Smooth muscle cell (in vitro differentiated cells): ENCODE data around the gene LRP5. TPM values are rescaled to one million over a fixed set of nuclear protein-coding genes. Genes with fewer than 3 reads are reported as not detected.

Source experiments
- DNase-seq: peaks from one replicate; lab custom pipeline; 2025; ENCODE audit not compliant: unreplicated experiment; lab: John Stamatoyannopoulos, UW
- H2AFZ ChIP-seq: fragments of 200-600 bp; sonication (generic); 2 replicates; pipeline ENCODE4 v1.6.0; 2016; ENCODE audit warnings: antibody characterized with exemption, low read depth, mild to moderate bottlenecking
- H3F3A ChIP-seq: fragments of 200-600 bp; sonication (generic); 2 replicates; pipeline ENCODE4 v1.6.0; 2017; ENCODE audit warnings: antibody characterized with exemption, low read depth
- H3K27ac ChIP-seq: fragments of 200-600 bp; sonication (generic); 2 replicates; pipeline ENCODE4 v1.5.1; 2016; ENCODE audit warnings: low read depth, mild to moderate bottlenecking
- H3K27me3 ChIP-seq: fragments of 200-600 bp; sonication (generic); 2 replicates; pipeline ENCODE4 v1.6.1; 2016; ENCODE audit warnings: low read depth, mild to moderate bottlenecking
- H3K36me3 ChIP-seq: fragments of 200-600 bp; sonication (generic); 2 replicates; pipeline ENCODE4 v1.5.1; 2016; ENCODE audit warnings: low read depth
- H3K4me1 ChIP-seq: fragments of 200-600 bp; sonication (generic); 2 replicates; pipeline ENCODE4 v1.5.1; 2016; ENCODE audit warnings: low read depth
- H3K4me2 ChIP-seq: fragments of 200-600 bp; sonication (generic); 2 replicates; pipeline ENCODE4 v1.6.0; 2016; ENCODE audit warnings: mild to moderate bottlenecking
- H3K4me3 ChIP-seq: fragments of 200-600 bp; sonication (generic); 2 replicates; pipeline ENCODE4 v1.5.1; 2016; ENCODE audit warnings: mild to moderate bottlenecking
- H3K79me2 ChIP-seq: fragments of 200-600 bp; sonication (generic); 2 replicates; pipeline ENCODE4 v1.6.0; 2016; ENCODE audit warnings: low read depth, mild to moderate bottlenecking
- H3K9ac ChIP-seq: fragments of 200-600 bp; sonication (generic); 2 replicates; pipeline ENCODE4 v1.6.0; 2016; ENCODE audit warnings: low read depth
- H3K9me3 ChIP-seq: fragments of 200-600 bp; sonication (generic); replicated peaks from 2 replicates; pipeline ENCODE4 v1.5.1; 2016; ENCODE audit warnings: low read depth
- H4K20me1 ChIP-seq: fragments of 200-600 bp; sonication (generic); 2 replicates; pipeline ENCODE4 v1.6.0; 2016; ENCODE audit warnings: low read depth
- WGBS: methylation state at CpG from one replicate; pipeline ENCODE4 v1.1.7; 2016; ENCODE audit warnings: low lambda C conversion rate; 5-methylcytosine and 5-hydroxymethylcytosine counted together
- polyA plus RNA-seq: library from polyadenylated mRNA; unstranded; fragments of >200 nt; fragmentation: Nextera tagmentation; extraction: Ambion mirVana; gene quantifications from 2 replicates; pipeline ENCODE4 v1.2.1, GENCODE V29; 2016
- total RNA-seq: library from RNA; depleted of rRNA; stranded (reverse); fragments of >200 nt; gene quantifications from 2 replicates; pipeline ENCODE4 v1.2.3, GENCODE V29; 2014
- TF ChIP-seq, protein P1 (sequence below): fragments of 200-600 bp; sonication (generic); IDR thresholded peaks from 2 replicates; pipeline ENCODE4 v1.5.1; 2017; ENCODE audit warnings: borderline replicate concordance, mild to moderate bottlenecking, antibody characterized with exemption; ENCODE audit not compliant: insufficient read depth, poor library complexity, severe bottlenecking

Gene LRP5
- total and polyA plus RNA-seq, 2 experiments from 2014 or later: 16.1 to 26.6 TPM

DNA sequence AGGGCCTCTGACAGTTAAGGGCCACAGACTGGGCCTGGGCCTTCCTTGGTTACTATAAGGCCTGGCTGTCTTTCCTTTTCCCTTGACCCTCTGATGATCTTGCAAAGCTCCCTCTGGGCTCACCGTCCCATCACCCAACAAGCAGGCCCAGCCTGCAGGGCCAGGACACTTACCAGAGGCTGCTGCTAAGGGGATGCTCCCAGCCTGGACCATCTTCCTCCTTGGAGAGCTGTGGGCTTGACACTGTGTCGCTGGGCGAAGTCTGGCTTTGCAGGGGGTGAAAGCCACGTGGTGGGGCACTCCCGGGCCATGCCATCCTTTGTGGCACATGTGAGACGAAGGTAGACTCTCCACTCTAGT, 44.5 kb upstream of the LRP5 start:
- no peaks in the 10 kb centered on the region for H3K36me3 ChIP-seq
- H3K9me3 ChIP-seq: no peaks in the 10 kb centered on the region
- H3F3A ChIP-seq: no peaks in the 10 kb centered on the region
- peaks cover 49% of the 10 kb centered on the region for H3K79me2 ChIP-seq
- peaks cover 66% of the 10 kb centered on the region for H4K20me1 ChIP-seq
- H3K9ac ChIP-seq: no peak overlapping the region
- peaks cover 12% of the 10 kb centered on the region for H3K4me1 ChIP-seq
- no peaks in the 10 kb centered on the region for H3K27me3 ChIP-seq
- H3K4me3 ChIP-seq: no peak overlapping the region
- no peak overlapping the region for H3K4me2 ChIP-seq
- H2AFZ ChIP-seq: no peak overlapping the region
- peak overlapping the region; percentile 39 for H3K27ac ChIP-seq
- 96% methylated on average over 6 of the region's 6 CpGs for WGBS
- TF ChIP-seq, protein P1, sequence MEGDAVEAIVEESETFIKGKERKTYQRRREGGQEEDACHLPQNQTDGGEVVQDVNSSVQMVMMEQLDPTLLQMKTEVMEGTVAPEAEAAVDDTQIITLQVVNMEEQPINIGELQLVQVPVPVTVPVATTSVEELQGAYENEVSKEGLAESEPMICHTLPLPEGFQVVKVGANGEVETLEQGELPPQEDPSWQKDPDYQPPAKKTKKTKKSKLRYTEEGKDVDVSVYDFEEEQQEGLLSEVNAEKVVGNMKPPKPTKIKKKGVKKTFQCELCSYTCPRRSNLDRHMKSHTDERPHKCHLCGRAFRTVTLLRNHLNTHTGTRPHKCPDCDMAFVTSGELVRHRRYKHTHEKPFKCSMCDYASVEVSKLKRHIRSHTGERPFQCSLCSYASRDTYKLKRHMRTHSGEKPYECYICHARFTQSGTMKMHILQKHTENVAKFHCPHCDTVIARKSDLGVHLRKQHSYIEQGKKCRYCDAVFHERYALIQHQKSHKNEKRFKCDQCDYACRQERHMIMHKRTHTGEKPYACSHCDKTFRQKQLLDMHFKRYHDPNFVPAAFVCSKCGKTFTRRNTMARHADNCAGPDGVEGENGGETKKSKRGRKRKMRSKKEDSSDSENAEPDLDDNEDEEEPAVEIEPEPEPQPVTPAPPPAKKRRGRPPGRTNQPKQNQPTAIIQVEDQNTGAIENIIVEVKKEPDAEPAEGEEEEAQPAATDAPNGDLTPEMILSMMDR: no peak
- DNase-seq: no peak

- Histone ChIP-seq H4K20me1 (peaks cover 57% of the 10 kb centered on the region), H3K4me2 (peak overlapping the region; percentile 93), H3F3A (no peaks in the 10 kb centered on the region), H2AFZ (no peak overlapping the region), H3K27ac (peak overlapping the region; percentile 99), H3K79me2 (peaks cover 49% of the 10 kb centered on the region), H3K36me3 (no peaks in the 10 kb centered on the region), H3K4me3 (peak overlapping the region; percentile 94), H3K9ac (peak overlapping the region; percentile 99), H3K27me3 (no peaks in the 10 kb centered on the region), H3K9me3 (no peaks in the 10 kb centered on the region), H3K4me1 (peaks cover 12% of the 10 kb centered on the region)
- TF ChIP-seq, protein P1: no peak
- WGBS: 51% methylated on average over 10 of the region's 10 CpGs
- no peak for DNase-seq
These were observed 42.8 kb upstream of the LRP5 start for GRCh38 chr11:68269414-68270081.

DNA sequence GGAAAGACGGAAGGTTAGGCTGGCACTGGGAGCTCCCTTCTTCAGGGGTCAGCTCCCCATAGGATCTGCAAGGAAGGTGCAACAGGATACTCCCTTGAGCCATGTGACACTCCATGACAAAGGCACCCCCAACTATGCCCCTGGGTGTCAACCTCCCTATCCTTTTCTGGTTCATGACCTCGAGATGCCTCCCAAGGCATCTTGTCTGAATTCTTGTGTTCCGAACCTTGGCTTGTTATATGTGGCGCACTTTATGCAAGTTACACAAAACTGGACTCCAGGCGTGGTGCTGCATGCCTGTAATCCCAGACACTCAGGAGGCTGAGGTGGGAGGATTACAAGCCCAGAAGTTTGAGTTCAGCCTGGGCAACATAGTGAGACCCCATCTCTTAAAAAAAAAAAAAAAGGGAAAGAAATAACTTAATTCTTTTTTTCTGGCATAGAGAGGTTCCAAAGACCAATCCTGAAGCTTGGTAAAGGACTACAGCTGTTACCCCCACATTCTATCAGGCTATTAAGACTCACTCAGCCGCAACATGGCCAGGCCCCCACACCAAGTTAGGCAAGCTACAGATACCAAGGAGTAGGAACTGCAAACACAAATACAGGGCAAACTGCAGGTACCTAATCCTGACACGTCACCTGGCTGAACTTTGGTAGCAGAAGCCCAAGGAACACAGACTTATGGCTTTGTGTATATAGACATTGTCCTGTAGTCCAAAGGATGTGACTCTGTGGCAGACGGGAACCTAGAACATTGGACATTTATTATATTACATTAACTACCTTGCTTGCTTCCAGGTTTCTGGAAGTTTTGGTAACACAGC, 42.0 kb upstream of the LRP5 start:
- Histone ChIP-seq H3K27ac (peak overlapping the region; percentile 99), H3K79me2 (peaks cover 47% of the 10 kb centered on the region), H3K36me3 (no peaks in the 10 kb centered on the region), H2AFZ (no peak overlapping the region), H3K27me3 (no peaks in the 10 kb centered on the region), H3K9me3 (no peaks in the 10 kb centered on the region), H3K4me1 (peaks cover 12% of the 10 kb centered on the region), H3F3A (no peaks in the 10 kb centered on the region), H4K20me1 (peaks cover 49% of the 10 kb centered on the region), H3K9ac (peak overlapping the region; percentile 99), H3K4me2 (peak overlapping the region; percentile 93), H3K4me3 (peak overlapping the region; percentile 94)
- DNase-seq: no peak
- TF ChIP-seq, protein P1: no peak
- 76% methylated on average over 8 of the region's 8 CpGs for WGBS
